Measurements from ENCODE around the gene SFSWAP. TPM values are rescaled to one million over a fixed set of nuclear protein-coding genes. Genes with fewer than 3 reads are reported as not detected.

SFSWAP gene
- total RNA-seq, 1 experiment from 2014 or later = 76.3 TPM

GRCh38 chr12:131834798-131835615 lies 124.1 kb downstream of the SFSWAP start:
- no peak overlapping the region for H3K4me3 Mint-ChIP-seq
- H3K27me3 Mint-ChIP-seq (ENCODE audit: low read depth) = peaks cover 4% of the 10 kb centered on the region
- CTCF ChIA-PET = interaction anchor here (1.1 to 1.4 kb wide), 2 partner anchors 16 to 38 kb away, joined by 4 to 6 read pairs; no protein-coding TSS in a partner anchor
- POLR2A ChIA-PET = no interaction called here
- no peaks in the 10 kb centered on the region for H3K36me3 Mint-ChIP-seq
- DNase-seq (ENCODE audit: low spot score) = no peak
- TF ChIP-seq FOXP4 (CRISPR knock-in tag; IDR thresholded peaks at IDR 0.05) = no peak
- TF ChIP-seq CTCF (IDR thresholded peaks at IDR 0.05) = no peak
- TF ChIP-seq PRRX2 (CRISPR knock-in tag; IDR thresholded peaks at IDR 0.05) = no peak
- TF ChIP-seq ZNF416 (CRISPR knock-in tag; IDR thresholded peaks at IDR 0.05) = no peak
- no peak for TF ChIP-seq TCF7 (CRISPR knock-in tag; IDR thresholded peaks at IDR 0.05; ENCODE audit: low read depth)
- TF ChIP-seq SMAD3 (CRISPR knock-in tag; IDR thresholded peaks at IDR 0.05; ENCODE audit: borderline replicate concordance) = no peak
- TF ChIP-seq STAT6 (CRISPR knock-in tag; conservative IDR thresholded peaks at IDR 0.05; ENCODE audit: low read depth) = no peak
- no peak for TF ChIP-seq IRF2 (CRISPR knock-in tag; IDR thresholded peaks at IDR 0.05; ENCODE audit: borderline replicate concordance, low read depth)
- no peak for TF ChIP-seq ZNF281 (CRISPR knock-in tag; IDR thresholded peaks at IDR 0.05)
- no peak for TF ChIP-seq ZMAT4 (CRISPR knock-in tag; IDR thresholded peaks at IDR 0.05)
- TF ChIP-seq CREB1 (CRISPR knock-in tag; IDR thresholded peaks at IDR 0.05) = no peak
- no peak for TF ChIP-seq FOXP1 (CRISPR knock-in tag; IDR thresholded peaks at IDR 0.05; ENCODE audit: borderline replicate concordance)
- TF ChIP-seq IRF1 (CRISPR knock-in tag; IDR thresholded peaks at IDR 0.05) = no peak
- TF ChIP-seq RELA (CRISPR knock-in tag; IDR thresholded peaks at IDR 0.05; ENCODE audit: borderline replicate concordance) = no peak
- peaks cover 16% of the 10 kb centered on the region for H3K4me1 Mint-ChIP-seq
- H3K9me3 Mint-ChIP-seq = no peaks in the 10 kb centered on the region
- H3K27ac Mint-ChIP-seq = no peak overlapping the region
- ATAC-seq = no peak
